CD14-positive monocyte (primary cell): ENCODE results near the gene FOXC1. TPM values are rescaled to one million over a fixed set of nuclear protein-coding genes. Genes with fewer than 3 reads are reported as not detected.

ENCODE experiments used
- DNase-seq, 3 donors: peaks; one replicate each; pipeline ENCODE4 v3.0.0-alpha.2; 2011 to 2022
- H2AFZ ChIP-seq: 2 replicates; pipeline ENCODE4 v1.6.0; 2012; ENCODE audit warnings: mild to moderate bottlenecking, low read depth, low read length, inconsistent platforms; ENCODE audit not compliant: insufficient read depth, poor library complexity, severe bottlenecking
- H3K27ac ChIP-seq, 2 donors: 1 replicate in 1 of 2; 2 replicates in 1 of 2; pipeline ENCODE4 v1.5.1; 2012 to 2013; ENCODE audit warnings: low read length in 2 of 2, control low read depth in 1 of 2, inconsistent platforms in 1 of 2, low read depth in 1 of 2, mild to moderate bottlenecking in 1 of 2
- H3K27me3 ChIP-seq, 2 donors: one replicate each; pipeline versions ENCODE4 v1.6.0 to v1.6.1; 2011 to 2013; ENCODE audit warnings: low read length in 2 of 2; ENCODE audit not compliant: control insufficient read depth in 2 of 2, insufficient read depth in 2 of 2
- H3K36me3 ChIP-seq, 2 donors: replicated peaks in 1 of 2; 1 replicate in 1 of 2; 2 replicates in 1 of 2; pipeline versions ENCODE4 v1.5.1 to v1.6.1; 2012 to 2013; ENCODE audit warnings: low read length in 2 of 2, control low read depth in 1 of 2, inconsistent platforms in 1 of 2, mild to moderate bottlenecking in 1 of 2; ENCODE audit not compliant: insufficient read depth in 2 of 2, control insufficient read depth in 1 of 2
- H3K4me1 ChIP-seq, 2 donors: 1 replicate in 1 of 2; 2 replicates in 1 of 2; pipeline versions ENCODE4 v1.5.1 to v1.6.1; 2012 to 2013; ENCODE audit warnings: low read length in 2 of 2, control low read depth in 1 of 2, inconsistent platforms in 1 of 2, mild to moderate bottlenecking in 1 of 2, moderate library complexity in 1 of 2; ENCODE audit not compliant: insufficient read depth in 2 of 2, control insufficient read depth in 1 of 2
- H3K4me2 ChIP-seq: replicated peaks from 2 replicates; pipeline ENCODE3; 2012; ENCODE audit warnings: low read length, moderate library complexity, mild to moderate bottlenecking; ENCODE audit not compliant: poor library complexity, severe bottlenecking; ENCODE audit errors: extremely low read depth
- H3K4me3 ChIP-seq, 3 experiments: fragments of 200-600 bp in 1 of 3; sonication (generic) in 1 of 3; replicated peaks in 1 of 3; 1 replicate in 2 of 3; 2 replicates in 1 of 3; pipeline ENCODE4 v1.5.1; 2011 to 2013; ENCODE audit warnings: low read length in 3 of 3, mild to moderate bottlenecking in 3 of 3, control low read depth in 2 of 3, low read depth in 2 of 3, inconsistent platforms in 1 of 3, moderate library complexity in 1 of 3
- H3K79me2 ChIP-seq: 2 replicates; pipeline ENCODE4 v1.6.0; 2012; ENCODE audit warnings: mild to moderate bottlenecking, control low read depth, inconsistent platforms, low read length, moderate library complexity; ENCODE audit not compliant: insufficient read depth
- H3K9ac ChIP-seq: 2 replicates; pipeline ENCODE4 v1.6.0; 2017; ENCODE audit warnings: low read length, mild to moderate bottlenecking; ENCODE audit not compliant: insufficient read depth, poor library complexity, severe bottlenecking
- H3K9me3 ChIP-seq, 2 donors: replicated peaks in 1 of 2; 1 replicate in 1 of 2; 2 replicates in 1 of 2; pipeline versions ENCODE4 v1.5.1 to v1.6.1; 2012 to 2013; ENCODE audit warnings: low read length in 2 of 2, control low read depth in 1 of 2; ENCODE audit not compliant: control insufficient read depth in 1 of 2, insufficient read depth in 1 of 2
- H4K20me1 ChIP-seq: 2 replicates; pipeline ENCODE4 v1.6.0; 2012; ENCODE audit warnings: mild to moderate bottlenecking, low read length, control low read depth, moderate library complexity; ENCODE audit not compliant: insufficient read depth
- H3K27ac Mint-ChIP-seq, 7 donors: one replicate each; pipeline ENCODE4 v1.8.0; 2020; ENCODE audit warnings: mild to moderate bottlenecking in 7 of 7, mixed read lengths in 7 of 7, moderate library complexity in 6 of 7, inconsistent platforms in 2 of 7
- H3K27me3 Mint-ChIP-seq, 3 donors: one replicate each; pipeline ENCODE4 v1.8.0; 2021 to 2022; ENCODE audit warnings: low read depth in 3 of 3, mild to moderate bottlenecking in 3 of 3, mixed read lengths in 3 of 3, moderate library complexity in 3 of 3, inconsistent platforms in 1 of 3
- H3K36me3 Mint-ChIP-seq, 2 donors: one replicate each; pipeline ENCODE4 v1.8.0; 2020; ENCODE audit warnings: mixed read lengths in 2 of 2, inconsistent platforms in 1 of 2, mild to moderate bottlenecking in 1 of 2
- H3K4me1 Mint-ChIP-seq: one replicate; pipeline ENCODE4 v1.8.0; 2020; ENCODE audit warnings: mild to moderate bottlenecking, mixed read lengths
- H3K4me3 Mint-ChIP-seq, 2 donors: one replicate each; pipeline ENCODE4 v1.8.0; 2020; ENCODE audit warnings: mild to moderate bottlenecking in 2 of 2, mixed read lengths in 2 of 2, moderate library complexity in 1 of 2
- H3K9me3 Mint-ChIP-seq, 7 donors: one replicate each; pipeline ENCODE4 v1.8.0; 2020 to 2022; ENCODE audit warnings: mixed read lengths in 7 of 7, mild to moderate bottlenecking in 6 of 7, moderate library complexity in 6 of 7, inconsistent platforms in 2 of 7
- CTCF ChIP-seq: fragments of 200-600 bp; IDR thresholded peaks from one replicate; pipeline ENCODE4 v1.8.0; 2022; ENCODE audit warnings: antibody characterized with exemption, mild to moderate bottlenecking
- WGBS: methylation state at CpG from one replicate; pipeline ENCODE4 v1.1.5; 2013; ENCODE audit warnings: missing lambda C conversion rate; ENCODE audit not compliant: insufficient coverage; 5-methylcytosine and 5-hydroxymethylcytosine counted together
- intact Hi-C, 2 donors: fragments of 100-400 bp; cut with micrococcal nuclease; formaldehyde crosslinking; loops; one replicate each; pipeline versions ENCODE4 v1.15.0 to v1.15.1; 2023
- polyA plus RNA-seq, 3 donors: library from polyadenylated mRNA; depleted of rRNA in 1 of 3; unstranded in 2 of 3; stranded (reverse) in 1 of 3; fragments of 300-500 nt in 2 of 3; fragments of >200 nt in 1 of 3; fragmentation: Illumina TruSeq in 2 of 3; gene quantifications; 1 replicate in 2 of 3; 2 replicates in 1 of 3; pipeline ENCODE4 v1.2.3, GENCODE V29; 2012 to 2021

FOXC1 gene
- polyA plus RNA-seq, 3 donors, result 0.36 TPM; not detected in 2

GRCh38 chr6:1574890-1575209 is 34.9 kb upstream of the FOXC1 start:
- 94% methylated on average over 2 of the region's 6 CpGs for WGBS
- no peak for DNase-seq
- Histone ChIP-seq H3K27me3 (no peaks in the 10 kb centered on the region), H3K4me1 (no peaks in the 10 kb centered on the region), H2AFZ (no peak overlapping the region), H3K79me2 (no peaks in the 10 kb centered on the region), H3K4me2 (no peak overlapping the region), H3K36me3 (no peaks in the 10 kb centered on the region), H3K9me3 (peaks cover 0 to 6% of the 10 kb centered on the region in 2 donors), H3K4me3 (no peak overlapping the region), H3K9ac (no peak overlapping the region), H3K27ac (no peak overlapping the region), H4K20me1 (no peaks in the 10 kb centered on the region)
- Mint-ChIP-seq H3K9me3 (peaks cover 10 to 20% (median 16%) of the 10 kb centered on the region in 7 donors), H3K4me1 (peaks cover 3% of the 10 kb centered on the region), H3K36me3 (peaks cover 0 to 6% of the 10 kb centered on the region in 2 donors), H3K27ac (no peak overlapping the region), H3K27me3 (peaks cover 3 to 8% (median 4%) of the 10 kb centered on the region in 3 donors), H3K4me3 (no peak overlapping the region)
- intact Hi-C loops, result no loop called here
- TF ChIP-seq CTCF, result no peak

- Histone ChIP-seq H3K9me3 (peaks cover 0 to 4% of the 10 kb centered on the region in 2 donors), H3K4me1 (no peaks in the 10 kb centered on the region), H3K36me3 (no peaks in the 10 kb centered on the region), H3K9ac (no peak overlapping the region), H4K20me1 (no peaks in the 10 kb centered on the region), H2AFZ (no peak overlapping the region), H3K4me2 (no peak overlapping the region), H3K79me2 (no peaks in the 10 kb centered on the region), H3K4me3 (no peak overlapping the region), H3K27me3 (no peaks in the 10 kb centered on the region), H3K27ac (no peak overlapping the region)
- intact Hi-C loops, result no loop called here
- no peak for DNase-seq
- Mint-ChIP-seq H3K4me1 (peaks cover 3% of the 10 kb centered on the region), H3K9me3 (peaks cover 7 to 16% (median 15%) of the 10 kb centered on the region in 7 donors), H3K27ac (no peak overlapping the region), H3K27me3 (peaks cover 3 to 8% (median 4%) of the 10 kb centered on the region in 3 donors), H3K36me3 (peaks cover 0 to 6% of the 10 kb centered on the region in 2 donors), H3K4me3 (no peak overlapping the region)
- 93% methylated on average over 8 of the region's 16 CpGs for WGBS
- no peak for TF ChIP-seq CTCF
Observed at GRCh38 chr6:1575210-1576041, 34.3 kb upstream of the FOXC1 start.
